HEK293T (cell line): ENCODE results near the gene CBFA2T3.

Experiments
- CTCF ChIA-PET: fragments of 350-600 bp; formaldehyde crosslinking; extraction: SDS; loops from one replicate; lab custom pipeline; 2021; ENCODE audit warnings: antibody characterized with exemption, inconsistent platforms; lab: Yijun Ruan, JAX
- POLR2A ChIA-PET: fragments of 350-600 bp; formaldehyde crosslinking; extraction: SDS; loops from one replicate; lab custom pipeline; 2020; ENCODE audit warnings: antibody characterized with exemption, inconsistent platforms; lab: Yijun Ruan, JAX
- DNase-seq: peaks from one replicate; pipeline ENCODE4 v3.0.0; 2012; ENCODE audit warnings: mixed read lengths; ENCODE audit errors: extremely low spot score
- ARNT ChIP-seq: fragments of 450-650 bp; IDR thresholded peaks from 2 replicates; pipeline ENCODE4 v1.6.1; 2017; ENCODE audit warnings: mild to moderate bottlenecking
- BHLHE40 ChIP-seq: fragments of 450-650 bp; IDR thresholded peaks from 2 replicates; pipeline ENCODE4 v1.6.1; 2016; ENCODE audit warnings: mild to moderate bottlenecking, moderate library complexity, borderline replicate concordance
- CTBP1 ChIP-seq: fragments of 450-650 bp; IDR thresholded peaks from 2 replicates; pipeline ENCODE4 v1.6.1; 2016; ENCODE audit warnings: borderline replicate concordance
- ELF4 ChIP-seq: fragments of 450-650 bp; IDR thresholded peaks from 2 replicates; pipeline ENCODE4 v1.6.1; 2017; ENCODE audit warnings: antibody characterized with exemption
- FOXA1 ChIP-seq: fragments of 450-650 bp; IDR thresholded peaks from 2 replicates; pipeline ENCODE4 v1.6.1; 2016; ENCODE audit warnings: mild to moderate bottlenecking
- FOXK2 ChIP-seq: fragments of 450-650 bp; IDR thresholded peaks from 2 replicates; pipeline ENCODE4 v1.6.1; 2016; ENCODE audit warnings: mild to moderate bottlenecking
- FOXM1 ChIP-seq: fragments of 450-650 bp; IDR thresholded peaks from 2 replicates; pipeline ENCODE4 v1.6.1; 2017; ENCODE audit warnings: mild to moderate bottlenecking, borderline replicate concordance
- HDGF ChIP-seq: fragments of 450-650 bp; IDR thresholded peaks from 2 replicates; pipeline ENCODE4 v1.6.1; 2017; ENCODE audit warnings: antibody characterized with exemption, borderline replicate concordance
- L3MBTL2 ChIP-seq: fragments of 450-650 bp; conservative IDR thresholded peaks from 2 replicates; pipeline ENCODE4 v1.6.1; 2016; ENCODE audit warnings: mild to moderate bottlenecking
- LEF1 ChIP-seq: fragments of 450-650 bp; IDR thresholded peaks from 2 replicates; pipeline ENCODE4 v1.6.1; 2017; ENCODE audit warnings: mild to moderate bottlenecking, borderline replicate concordance
- NFRKB ChIP-seq: fragments of 450-650 bp; IDR thresholded peaks from 2 replicates; pipeline ENCODE4 v1.6.1; 2016; ENCODE audit warnings: mild to moderate bottlenecking, moderate library complexity
- SP1 ChIP-seq: fragments of 450-650 bp; IDR thresholded peaks from 2 replicates; pipeline ENCODE4 v1.6.1; 2017
- SUZ12 ChIP-seq: fragments of 450-650 bp; IDR thresholded peaks from 2 replicates; pipeline ENCODE4 v1.6.1; 2016; ENCODE audit warnings: mild to moderate bottlenecking
- TARDBP ChIP-seq: fragments of 450-650 bp; IDR thresholded peaks from 2 replicates; pipeline ENCODE4 v1.6.1; 2016
- ZNF384 ChIP-seq: fragments of 450-650 bp; IDR thresholded peaks from 2 replicates; pipeline ENCODE4 v1.6.1; 2016
- TF ChIP-seq, protein P1 (sequence below): fragments of 450-650 bp; IDR thresholded peaks from 2 replicates; pipeline ENCODE4 v1.6.1; 2016

The CBFA2T3 gene

DNA sequence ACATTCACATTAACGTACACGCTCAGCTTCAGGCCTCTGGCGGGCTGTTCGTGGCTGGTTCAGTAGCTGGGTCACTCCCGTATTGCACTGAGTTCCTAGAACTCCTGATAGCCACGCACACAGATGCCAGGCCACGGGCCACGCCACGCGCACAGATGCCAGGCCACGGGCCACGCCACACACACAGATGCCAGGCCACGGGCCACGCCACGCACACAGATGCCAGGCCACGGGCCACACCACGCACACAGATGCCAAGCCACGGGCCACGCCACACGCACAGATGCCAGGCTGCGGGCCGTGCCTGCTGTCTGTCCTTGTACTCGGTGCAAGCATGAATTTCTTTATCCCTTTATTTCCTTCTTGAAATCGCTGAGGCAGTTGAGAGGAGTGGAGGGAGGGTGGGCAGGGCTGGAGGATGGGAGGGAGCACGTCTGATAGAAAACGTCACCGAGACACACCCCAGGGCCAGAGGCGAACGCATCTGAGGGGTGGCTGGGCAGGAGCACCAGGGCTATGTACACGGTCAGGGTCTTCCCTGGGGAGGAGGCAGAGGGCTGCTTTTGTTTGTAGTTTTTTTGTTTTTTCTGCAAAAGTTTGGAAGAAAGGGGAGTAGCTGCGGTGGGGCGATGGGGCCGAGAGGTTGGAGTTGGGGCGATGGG is 101.9 kb downstream of the CBFA2T3 start:
- ChIA-PET CTCF (no interaction called here), POLR2A (no interaction called here)
- no peak for DNase-seq
- TF ChIP-seq SUZ12 = no peak
- TF ChIP-seq, protein P1, sequence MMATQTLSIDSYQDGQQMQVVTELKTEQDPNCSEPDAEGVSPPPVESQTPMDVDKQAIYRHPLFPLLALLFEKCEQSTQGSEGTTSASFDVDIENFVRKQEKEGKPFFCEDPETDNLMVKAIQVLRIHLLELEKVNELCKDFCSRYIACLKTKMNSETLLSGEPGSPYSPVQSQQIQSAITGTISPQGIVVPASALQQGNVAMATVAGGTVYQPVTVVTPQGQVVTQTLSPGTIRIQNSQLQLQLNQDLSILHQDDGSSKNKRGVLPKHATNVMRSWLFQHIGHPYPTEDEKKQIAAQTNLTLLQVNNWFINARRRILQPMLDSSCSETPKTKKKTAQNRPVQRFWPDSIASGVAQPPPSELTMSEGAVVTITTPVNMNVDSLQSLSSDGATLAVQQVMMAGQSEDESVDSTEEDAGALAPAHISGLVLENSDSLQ = no peak
- no peak for TF ChIP-seq FOXM1
- no peak for TF ChIP-seq ZNF384
- no peak for TF ChIP-seq FOXA1
- no peak for TF ChIP-seq LEF1
- TF ChIP-seq HDGF = no peak
- no peak for TF ChIP-seq NFRKB
- TF ChIP-seq BHLHE40 = no peak

DNA sequence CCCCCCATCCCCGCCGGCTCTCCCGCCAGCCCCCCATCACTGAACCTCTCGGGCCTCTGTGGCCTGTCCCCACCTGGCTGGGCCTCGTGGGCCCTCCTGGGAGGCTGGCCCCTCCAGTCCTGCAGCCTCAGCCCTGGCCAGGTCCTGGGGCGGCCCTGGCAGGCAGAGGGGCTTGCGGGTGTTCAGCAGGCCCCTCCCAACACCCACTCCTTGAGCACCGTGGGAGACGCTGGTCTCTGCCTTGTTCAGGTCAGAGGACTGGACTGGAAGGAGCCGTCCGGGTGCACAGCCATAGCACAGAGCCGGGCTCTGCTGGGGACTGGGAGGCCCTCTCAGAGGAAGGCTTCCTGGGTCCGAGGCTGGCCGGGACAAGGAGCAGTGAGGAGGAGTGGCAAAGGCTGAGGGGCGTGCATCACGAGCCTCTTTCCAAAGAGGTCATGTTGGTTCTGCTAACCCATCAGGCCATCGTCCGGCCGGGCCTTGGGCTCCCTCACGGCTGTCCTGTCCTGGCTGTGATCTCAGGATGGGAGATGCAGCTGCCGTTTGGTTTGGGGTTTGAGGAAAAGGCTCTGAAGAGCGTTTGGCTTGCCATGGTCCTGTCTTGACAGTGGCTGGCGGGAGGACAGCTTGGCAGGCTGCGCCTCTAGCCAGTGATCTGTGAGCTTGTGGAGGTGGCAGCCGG is 104.2 kb downstream of the CBFA2T3 start:
- ChIA-PET CTCF (no interaction called here), POLR2A (no interaction called here)
- TF ChIP-seq SUZ12 (no peak), ARNT (no peak), NFRKB (no peak), LEF1 (no peak), FOXK2 (no peak), CTBP1 (no peak), BHLHE40 (no peak), L3MBTL2 (no peak), ELF4 (no peak), FOXM1 (no peak), HDGF (no peak), SP1 (no peak), ZNF384 (no peak), TARDBP (no peak), FOXA1 (no peak)
- TF ChIP-seq, protein P1 = no peak
- no peak for DNase-seq

DNA sequence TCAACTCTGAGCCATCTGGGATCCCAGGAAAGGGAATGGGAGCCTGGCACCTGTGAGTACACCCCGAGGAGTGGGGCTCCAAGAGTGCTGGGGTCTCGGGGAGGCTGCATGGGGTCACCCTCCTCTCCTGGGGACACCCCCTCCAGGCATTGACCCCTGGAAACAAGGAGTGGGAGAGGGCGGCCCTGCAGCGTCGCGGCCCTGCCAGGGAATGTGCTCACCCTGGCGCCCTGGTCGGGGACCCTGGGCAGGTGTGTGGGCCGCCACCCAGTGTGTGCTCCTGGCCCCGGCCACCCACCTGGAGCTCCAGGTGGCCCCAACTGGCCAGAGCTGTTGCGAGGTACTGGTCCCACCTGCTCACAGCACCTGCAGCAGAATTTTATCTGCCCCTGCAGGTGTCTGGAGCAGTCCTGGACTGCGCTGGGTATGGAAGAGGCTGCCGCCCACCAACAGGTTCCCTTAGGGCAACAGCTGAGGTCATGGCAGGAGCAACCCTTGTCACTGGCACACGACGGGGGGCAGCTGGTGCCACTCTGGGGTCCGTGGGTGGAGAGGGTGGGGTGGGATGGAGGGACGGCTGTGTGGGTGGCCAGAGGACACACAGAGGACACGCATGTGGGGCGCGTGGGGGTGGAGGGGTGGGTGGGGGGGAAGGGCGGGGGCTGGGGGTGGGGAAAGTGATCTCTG is 105.1 kb downstream of the CBFA2T3 start:
- POLR2A ChIA-PET = no interaction called here
- TF ChIP-seq, protein P1 = no peak
- TF ChIP-seq FOXA1 (no peak), FOXK2 (no peak), L3MBTL2 (no peak), CTBP1 (no peak), ARNT (no peak), TARDBP (no peak), ELF4 (no peak), FOXM1 (no peak), NFRKB (no peak), BHLHE40 (no peak), SP1 (no peak), HDGF (no peak)
- no peak for DNase-seq
- CTCF ChIA-PET = no interaction called here

DNA sequence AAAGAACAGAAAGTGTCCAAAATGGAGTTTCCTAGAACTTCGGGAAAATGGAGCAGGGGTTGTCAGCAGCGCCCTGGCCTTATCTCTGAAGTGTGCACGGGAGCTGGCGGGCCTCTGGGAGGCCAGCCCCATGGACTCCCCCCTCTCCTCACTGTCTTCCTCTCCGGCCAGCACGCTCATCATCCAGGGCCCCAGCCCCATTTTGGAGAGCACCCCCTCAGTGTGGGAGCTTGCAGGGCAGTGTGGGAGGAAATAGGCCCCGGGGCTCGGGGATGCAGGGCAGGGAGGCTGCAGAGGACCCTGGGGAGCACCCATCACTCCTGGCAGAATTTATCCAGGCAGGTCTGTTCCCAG is 105.7 kb downstream of the CBFA2T3 start:
- TF ChIP-seq FOXA1 (no peak), FOXM1 (no peak), ZNF384 (no peak), CTBP1 (no peak), SP1 (no peak), HDGF (no peak), ELF4 (no peak), LEF1 (no peak), FOXK2 (no peak), TARDBP (no peak), BHLHE40 (no peak)
- TF ChIP-seq, protein P1 = no peak
- POLR2A ChIA-PET = no interaction called here
- no peak for DNase-seq
- CTCF ChIA-PET = no interaction called here
